Kidney epithelial cell (primary cell): ENCODE data around the gene DCXR. TPM values are rescaled to one million over a fixed set of nuclear protein-coding genes. Genes with fewer than 3 reads are reported as not detected.
A peak's percentile ranks its signal among the peaks of the same experiment; 100 is the strongest.
"Not testable (repeated sequence)": the region's sequence is repeated elsewhere in the genome, so short reads cannot be mapped to it uniquely, and the experiment has no call there.

Experiments used
- DNase-seq: peaks from one replicate; pipeline ENCODE4 v3.0.0-alpha.2; 2010; ENCODE audit warnings: low read depth
- H3K27me3 ChIP-seq: 2 replicates; pipeline ENCODE4 v1.6.0; 2011; ENCODE audit warnings: low read length; ENCODE audit not compliant: control insufficient read depth, insufficient read depth
- H3K36me3 ChIP-seq: 2 replicates; pipeline ENCODE4 v1.5.1; 2011; ENCODE audit warnings: low read length; ENCODE audit not compliant: control insufficient read depth, insufficient read depth
- H3K4me3 ChIP-seq: 2 replicates; pipeline ENCODE4 v1.5.1; 2011; ENCODE audit warnings: low read depth, mild to moderate bottlenecking, control low read depth, low read length
- total RNA-seq: library from RNA; depleted of rRNA; stranded (reverse); fragments of >200 nt; gene quantifications from 2 replicates; pipeline ENCODE4 v1.2.3, GENCODE V29; 2015
- TF ChIP-seq, protein P1 (sequence below): IDR thresholded peaks from 2 replicates; pipeline ENCODE4 v1.5.1; 2011; ENCODE audit warnings: mild to moderate bottlenecking, moderate library complexity, low read length, control low read depth, inconsistent platforms; ENCODE audit not compliant: insufficient read depth, poor library complexity, severe bottlenecking

Gene DCXR
- total RNA-seq, 1 donor from 2014 or later = 70.8 TPM

DNA sequence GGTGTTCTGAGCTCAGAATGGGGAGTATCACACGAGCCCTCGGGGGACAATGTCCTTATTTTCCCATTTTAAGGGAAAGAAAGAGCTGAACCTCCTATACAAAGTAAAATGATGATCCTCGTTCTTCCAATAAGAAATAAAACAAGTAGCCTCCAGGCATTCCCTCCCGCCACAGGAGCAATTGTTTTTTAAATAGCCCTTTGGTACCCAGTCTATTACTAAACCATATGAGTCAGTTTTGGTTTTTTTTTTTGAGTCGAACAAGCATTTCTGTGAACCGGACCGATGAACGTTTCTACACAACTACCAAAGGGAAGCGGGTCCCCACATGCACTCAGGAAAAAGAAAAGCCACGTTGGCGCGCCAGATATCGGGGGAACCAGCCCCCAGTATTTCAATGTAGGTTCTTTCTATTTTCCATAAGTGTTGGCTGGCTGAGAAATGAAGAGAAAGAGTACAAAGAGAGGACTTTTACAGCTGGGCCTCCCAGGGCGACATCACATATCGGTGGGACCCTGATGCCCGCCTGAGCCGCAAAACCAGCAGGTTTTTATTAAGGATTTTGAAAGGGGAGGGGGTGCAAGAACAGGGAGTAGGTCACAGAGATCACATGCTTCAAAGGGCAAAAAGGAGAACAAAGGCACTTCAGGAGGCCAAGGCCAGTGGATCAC is 3.8 kb upstream of the DCXR start:
- TF ChIP-seq, protein P1, sequence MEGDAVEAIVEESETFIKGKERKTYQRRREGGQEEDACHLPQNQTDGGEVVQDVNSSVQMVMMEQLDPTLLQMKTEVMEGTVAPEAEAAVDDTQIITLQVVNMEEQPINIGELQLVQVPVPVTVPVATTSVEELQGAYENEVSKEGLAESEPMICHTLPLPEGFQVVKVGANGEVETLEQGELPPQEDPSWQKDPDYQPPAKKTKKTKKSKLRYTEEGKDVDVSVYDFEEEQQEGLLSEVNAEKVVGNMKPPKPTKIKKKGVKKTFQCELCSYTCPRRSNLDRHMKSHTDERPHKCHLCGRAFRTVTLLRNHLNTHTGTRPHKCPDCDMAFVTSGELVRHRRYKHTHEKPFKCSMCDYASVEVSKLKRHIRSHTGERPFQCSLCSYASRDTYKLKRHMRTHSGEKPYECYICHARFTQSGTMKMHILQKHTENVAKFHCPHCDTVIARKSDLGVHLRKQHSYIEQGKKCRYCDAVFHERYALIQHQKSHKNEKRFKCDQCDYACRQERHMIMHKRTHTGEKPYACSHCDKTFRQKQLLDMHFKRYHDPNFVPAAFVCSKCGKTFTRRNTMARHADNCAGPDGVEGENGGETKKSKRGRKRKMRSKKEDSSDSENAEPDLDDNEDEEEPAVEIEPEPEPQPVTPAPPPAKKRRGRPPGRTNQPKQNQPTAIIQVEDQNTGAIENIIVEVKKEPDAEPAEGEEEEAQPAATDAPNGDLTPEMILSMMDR = no peak
- H3K27me3 ChIP-seq = no peaks in the 10 kb centered on the region
- H3K4me3 ChIP-seq = no peak overlapping the region
- DNase-seq = no peak
- H3K36me3 ChIP-seq = no peaks in the 10 kb centered on the region

DNA sequence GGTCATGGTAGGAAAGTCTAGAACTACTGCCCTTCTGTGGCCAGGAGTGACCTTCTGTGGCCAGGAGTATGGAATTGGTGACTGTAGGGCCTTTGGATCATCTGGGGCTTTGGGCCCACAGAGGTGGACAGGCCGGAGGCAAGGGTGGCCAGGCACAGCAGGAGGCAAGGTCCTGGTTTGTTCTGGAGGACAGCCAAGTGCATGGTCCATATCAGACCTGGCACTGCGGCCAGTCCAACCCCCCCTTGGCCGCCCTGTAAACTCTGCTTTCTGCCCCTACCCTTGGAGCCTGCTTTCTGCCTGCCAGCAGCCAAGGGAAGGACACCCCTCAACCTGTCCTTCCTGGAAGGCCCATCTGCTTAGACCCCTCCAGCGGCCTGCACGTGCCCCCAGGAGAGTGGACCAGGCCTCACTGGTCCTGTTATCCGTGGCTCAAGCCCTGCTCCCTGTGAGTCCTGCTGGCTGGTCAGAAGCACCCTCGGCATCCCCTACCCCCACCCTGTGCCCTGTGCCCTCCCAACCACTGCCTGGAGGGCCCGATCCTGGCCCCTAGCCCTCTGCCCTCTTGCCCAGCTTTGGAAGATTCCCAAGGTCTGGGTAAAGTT is 2.3 kb upstream of the DCXR start:
- no peak for DNase-seq
- Histone ChIP-seq H3K4me3 (no peak overlapping the region), H3K36me3 (no peaks in the 10 kb centered on the region), H3K27me3 (no peaks in the 10 kb centered on the region)
- TF ChIP-seq, protein P1 = no peak

DNA sequence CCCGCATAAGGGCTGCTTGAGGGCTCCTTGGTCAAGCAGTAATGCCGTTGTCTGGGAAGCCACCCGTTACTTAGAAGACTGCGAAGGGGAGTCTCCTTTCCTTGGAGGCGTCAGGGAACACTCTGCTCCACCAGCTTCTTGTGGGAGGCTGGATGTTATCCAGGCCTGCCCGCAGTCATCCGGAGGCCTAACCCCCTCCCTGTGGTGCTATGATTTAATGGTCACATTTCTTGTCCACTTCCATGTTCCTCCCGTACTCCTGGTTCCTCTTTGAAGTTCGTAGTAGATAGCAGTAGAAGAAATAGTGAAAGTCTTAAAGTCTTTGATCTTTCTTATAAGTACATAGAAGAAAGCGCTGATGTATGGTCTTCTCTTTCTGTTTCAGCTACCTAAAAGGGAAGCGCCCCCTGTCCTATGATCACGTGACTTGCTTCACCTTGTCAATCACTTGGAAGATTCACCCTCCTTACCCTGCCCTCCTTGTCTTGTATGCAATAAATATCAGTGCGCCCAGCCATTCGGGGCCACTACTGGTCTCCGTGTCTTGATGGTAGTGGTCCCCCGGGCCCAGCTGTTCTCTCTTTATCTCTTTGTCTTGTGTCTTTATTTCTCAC is 1.4 kb upstream of the DCXR start:
- H3K27me3 ChIP-seq, H3K4me3 ChIP-seq, DNase-seq, H3K36me3 ChIP-seq: not testable (repeated sequence)

DNA sequence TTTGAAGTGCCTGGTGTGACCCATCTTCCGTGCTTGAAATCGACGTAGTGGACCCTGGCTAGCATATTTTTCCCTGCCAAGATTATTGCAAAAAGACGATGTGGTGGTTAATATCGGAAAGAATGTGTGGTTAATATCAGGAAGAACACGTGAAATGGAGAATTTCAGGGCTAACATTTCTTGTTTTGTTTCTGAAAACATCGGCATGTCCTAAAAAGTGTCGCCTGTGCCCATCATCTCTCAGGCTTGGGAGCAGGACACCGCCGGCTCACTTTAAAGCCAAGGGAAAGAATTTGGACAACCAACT is 345 bp upstream of the DCXR start:
- Histone ChIP-seq H3K36me3 (no peaks in the 10 kb centered on the region), H3K27me3 (no peaks in the 10 kb centered on the region), H3K4me3 (no peak overlapping the region)
- TF ChIP-seq, protein P1 = no peak
- DNase-seq = no peak

DNA sequence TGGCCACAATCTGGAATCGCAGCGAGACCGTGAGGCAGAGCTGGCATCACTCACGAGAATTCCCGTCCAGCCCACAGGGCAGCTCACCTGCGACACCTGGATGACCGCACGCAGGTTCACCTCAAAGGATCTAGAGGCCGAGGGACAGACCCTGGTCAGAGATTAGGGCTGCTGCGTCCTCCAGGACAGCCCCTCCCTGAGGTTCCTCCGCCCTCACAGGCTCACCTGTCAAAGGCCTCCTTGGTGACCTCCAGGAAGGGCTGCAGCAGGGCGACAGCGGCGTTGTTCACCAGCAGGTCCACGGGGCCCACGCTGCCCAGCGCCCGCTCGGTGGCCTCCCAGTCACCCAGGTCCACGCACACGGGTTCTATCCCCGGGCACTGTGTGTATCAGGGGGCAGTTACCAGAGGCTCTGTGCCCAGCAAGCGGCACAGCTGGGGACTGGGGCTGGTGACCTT is 834 bp downstream of the DCXR start:
- Histone ChIP-seq H3K36me3 (no peaks in the 10 kb centered on the region), H3K27me3 (peaks cover 3% of the 10 kb centered on the region), H3K4me3 (peak overlapping the region; percentile 45)
- TF ChIP-seq, protein P1 = no peak
- no peak for DNase-seq

DNA sequence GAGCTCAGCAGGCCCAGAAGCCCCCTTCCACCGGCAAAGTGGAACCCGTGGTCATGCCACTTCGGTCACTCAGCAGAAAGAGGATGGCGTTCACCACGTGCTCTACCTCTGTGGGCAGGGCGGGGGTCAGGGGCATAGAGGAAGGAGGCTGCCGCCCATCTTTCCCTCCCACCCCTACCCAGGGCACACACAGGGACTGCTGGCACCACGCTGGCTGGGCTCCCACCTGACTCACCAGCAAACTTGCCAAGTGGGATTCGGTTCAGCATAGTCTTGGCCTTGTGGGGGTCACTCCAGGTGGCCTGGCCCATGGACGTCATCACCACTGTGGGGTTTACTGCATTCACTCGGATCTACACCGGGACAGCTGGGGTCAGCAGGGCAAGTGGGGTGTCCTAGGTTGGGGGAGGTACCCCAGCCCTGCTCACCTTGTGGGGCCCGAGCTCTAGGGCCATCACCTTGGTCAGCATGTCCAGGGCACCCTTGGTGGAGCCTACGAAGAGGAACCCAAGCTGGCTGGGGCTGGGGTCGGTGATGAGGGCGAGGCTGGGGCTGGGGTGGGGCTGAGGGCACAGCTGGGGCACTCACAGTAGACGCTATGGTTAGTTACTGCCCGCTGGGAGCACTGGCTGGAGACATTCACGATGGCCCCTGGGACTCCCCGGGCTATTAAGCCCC is 1.4 kb downstream of the DCXR start:
- H3K36me3 ChIP-seq = no peaks in the 10 kb centered on the region
- peaks cover 3% of the 10 kb centered on the region for H3K27me3 ChIP-seq
- no peak overlapping the region for H3K4me3 ChIP-seq
- TF ChIP-seq, protein P1 = no peak
- no peak for DNase-seq
